Ovary (tissue), 3 donors: ENCODE results near the gene SELENOF.
A peak's percentile ranks its signal among the peaks of the same experiment; 100 is the strongest.

Source experiments
- CTCF ChIP-seq, 3 donors: fragments of 450-650 bp in 2 of 3; fragments of 200-600 bp in 1 of 3; IDR thresholded peaks; one replicate each; pipeline versions ENCODE4 v1.5.1 to v1.8.0; 2016 to 2022; ENCODE audit warnings: antibody characterized with exemption in 3 of 3, mild to moderate bottlenecking in 1 of 3
- EP300 ChIP-seq: sonication (generic); formaldehyde crosslinking; IDR thresholded peaks from one replicate; pipeline ENCODE4 v1.6.1; 2017; ENCODE audit warnings: antibody characterized with exemption
- POLR2A ChIP-seq: fragments of 450-650 bp; IDR thresholded peaks from one replicate; pipeline ENCODE4 v1.6.1; 2017; ENCODE audit warnings: antibody characterized with exemption, mild to moderate bottlenecking, moderate library complexity
- donor health status: DM: no; HTN: no; CAD: no.

GRCh38 chr1:86841116-86841515, 72.8 kb downstream of the SELENOF start:
- TF ChIP-seq CTCF (IDR thresholded peaks at IDR 0.05) (no peak), POLR2A (no peak), EP300 (peak; percentile 63)
